Measurements from ENCODE around the gene TNS1.

- TF ChIP-seq CTCF (IDR thresholded peaks at IDR 0.05) (no peak), POLR2AphosphoS5 (IDR thresholded peaks at IDR 0.05; ENCODE audit: low read depth, low read length) (no peak), TCF7L2 (IDR thresholded peaks at IDR 0.05; ENCODE audit: low read depth, low read length) (no peak), REST (IDR thresholded peaks at IDR 0.05; ENCODE audit: insufficient read depth in 1 of 2, low read depth in 2 of 2, low read length in 1 of 2) (no peak), SIN3A (IDR thresholded peaks at IDR 0.05; ENCODE audit: borderline replicate concordance, insufficient read depth, low read depth, low read length) (no peak)
Measured at GRCh38 chr2:217842017-217842416, 160.8 kb downstream of the TNS1 start.

Measured in Panc1 (cell line).